ENCODE measurements around the gene AUNIP.

DNA sequence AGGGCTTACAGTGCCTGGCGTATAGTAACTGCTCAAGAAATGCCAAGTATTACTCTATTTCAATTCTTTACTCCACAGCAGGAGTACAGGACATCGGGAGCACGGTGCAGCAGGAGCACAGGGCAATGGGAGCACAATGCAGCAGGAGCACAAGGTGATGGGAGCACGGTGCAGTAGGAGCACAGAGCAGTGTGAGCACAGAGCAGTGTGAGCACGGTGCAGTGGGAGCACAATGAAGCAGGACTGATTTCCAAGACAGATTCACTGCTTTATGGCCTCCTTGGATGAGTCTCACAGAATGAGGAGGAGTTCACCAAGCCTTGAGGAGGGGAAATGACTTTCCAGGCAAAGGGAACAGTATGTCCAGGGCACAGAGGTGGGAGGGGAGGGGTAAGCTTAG lies 21.3 kb upstream of the AUNIP start:
- TF ChIP-seq, protein P1, sequence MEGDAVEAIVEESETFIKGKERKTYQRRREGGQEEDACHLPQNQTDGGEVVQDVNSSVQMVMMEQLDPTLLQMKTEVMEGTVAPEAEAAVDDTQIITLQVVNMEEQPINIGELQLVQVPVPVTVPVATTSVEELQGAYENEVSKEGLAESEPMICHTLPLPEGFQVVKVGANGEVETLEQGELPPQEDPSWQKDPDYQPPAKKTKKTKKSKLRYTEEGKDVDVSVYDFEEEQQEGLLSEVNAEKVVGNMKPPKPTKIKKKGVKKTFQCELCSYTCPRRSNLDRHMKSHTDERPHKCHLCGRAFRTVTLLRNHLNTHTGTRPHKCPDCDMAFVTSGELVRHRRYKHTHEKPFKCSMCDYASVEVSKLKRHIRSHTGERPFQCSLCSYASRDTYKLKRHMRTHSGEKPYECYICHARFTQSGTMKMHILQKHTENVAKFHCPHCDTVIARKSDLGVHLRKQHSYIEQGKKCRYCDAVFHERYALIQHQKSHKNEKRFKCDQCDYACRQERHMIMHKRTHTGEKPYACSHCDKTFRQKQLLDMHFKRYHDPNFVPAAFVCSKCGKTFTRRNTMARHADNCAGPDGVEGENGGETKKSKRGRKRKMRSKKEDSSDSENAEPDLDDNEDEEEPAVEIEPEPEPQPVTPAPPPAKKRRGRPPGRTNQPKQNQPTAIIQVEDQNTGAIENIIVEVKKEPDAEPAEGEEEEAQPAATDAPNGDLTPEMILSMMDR (IDR thresholded peaks at IDR 0.05) = no peak
- no peak for TF ChIP-seq POLR2A (IDR thresholded peaks at IDR 0.05)
